HG03354 (cell line): ENCODE results near the gene CARTPT.

Experiments used
- ATAC-seq: cut with Tn5 transposase; IDR thresholded peaks from one replicate; pipeline ENCODE4 v1.9.1; 2021; ENCODE audit warnings: mild to moderate bottlenecking; ENCODE audit not compliant: unreplicated experiment, poor library complexity, severe bottlenecking

The CARTPT gene

DNA sequence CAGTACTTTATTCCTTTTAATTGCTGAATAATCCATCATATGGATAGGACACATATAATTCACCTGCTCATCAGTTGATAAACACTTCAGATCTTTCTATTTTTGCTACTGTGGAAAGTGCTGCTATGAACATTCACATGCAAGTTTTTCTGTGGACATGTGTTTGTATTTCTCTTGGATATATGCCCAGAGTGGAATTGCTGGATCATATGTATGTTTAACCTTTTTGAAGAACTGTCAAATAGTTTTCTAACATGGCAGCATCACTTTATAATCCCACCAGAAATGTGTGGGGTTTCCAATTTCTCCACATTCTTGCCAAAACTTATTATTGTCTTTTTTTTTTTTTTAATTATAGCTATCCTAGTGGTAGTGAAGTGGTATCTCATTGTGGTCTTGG is 15.1 kb downstream of the CARTPT start:
- ATAC-seq: no peak

DNA sequence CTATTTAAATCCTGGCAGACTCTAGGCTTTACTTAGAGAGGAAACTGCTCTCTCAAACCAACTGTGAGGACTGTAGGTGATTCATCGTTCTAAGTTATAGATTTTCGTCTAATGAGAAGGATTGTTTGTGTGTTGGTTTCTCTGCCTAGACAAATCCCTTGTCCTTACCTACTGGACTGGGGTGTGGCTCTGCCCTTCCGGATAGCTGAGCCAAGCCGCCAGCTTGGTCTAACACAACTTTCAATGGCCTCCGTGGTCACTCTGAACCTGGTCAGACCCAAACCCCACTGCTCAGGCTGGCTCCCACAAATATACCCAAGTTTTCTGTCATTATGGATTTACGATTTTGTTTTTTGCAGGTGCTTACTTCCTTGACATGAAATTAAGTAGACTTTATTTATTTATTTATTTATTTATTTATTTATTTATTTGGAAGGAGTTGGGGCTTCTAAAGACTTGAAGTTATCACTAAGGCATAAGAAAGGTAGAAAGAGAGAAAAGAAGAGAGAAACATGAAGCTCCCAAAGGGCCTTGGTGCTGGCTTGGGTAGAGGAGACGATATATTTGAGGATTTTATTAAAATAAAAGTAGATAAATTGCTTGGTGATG is 19.0 kb downstream of the CARTPT start:
- no peak for ATAC-seq

DNA sequence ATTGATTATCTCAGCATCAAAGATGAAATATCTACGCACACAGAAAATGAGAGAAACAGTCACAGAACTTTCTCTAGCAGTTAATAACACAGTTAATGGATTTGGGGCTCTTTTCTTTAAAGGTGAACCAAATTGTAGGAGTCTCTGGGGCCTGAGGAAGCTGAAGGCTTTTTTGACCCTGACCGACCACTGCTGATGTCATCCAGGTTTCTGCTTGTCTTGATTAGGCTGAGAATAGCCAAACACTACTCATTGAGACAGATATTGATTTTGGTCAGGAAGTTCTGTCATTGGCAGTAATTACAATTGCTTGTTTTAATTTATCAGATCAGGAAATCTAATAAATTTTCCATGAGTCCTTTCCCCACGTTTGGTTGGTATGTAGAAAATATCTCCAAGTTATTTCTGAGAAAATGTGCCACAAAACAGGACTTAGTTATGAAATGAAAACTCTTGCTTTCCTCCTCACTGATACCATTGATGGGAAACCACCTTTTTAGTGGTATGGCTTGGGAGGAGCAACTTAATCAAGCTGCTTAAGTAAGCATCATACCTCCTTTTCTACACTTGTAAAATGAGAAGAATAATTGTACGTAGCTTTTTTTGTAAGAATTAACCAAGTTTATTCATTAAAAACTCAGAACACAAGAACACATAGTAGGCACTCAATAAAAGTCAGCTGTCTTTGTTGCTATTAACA is 19.7 kb downstream of the CARTPT start:
- no peak for ATAC-seq

DNA sequence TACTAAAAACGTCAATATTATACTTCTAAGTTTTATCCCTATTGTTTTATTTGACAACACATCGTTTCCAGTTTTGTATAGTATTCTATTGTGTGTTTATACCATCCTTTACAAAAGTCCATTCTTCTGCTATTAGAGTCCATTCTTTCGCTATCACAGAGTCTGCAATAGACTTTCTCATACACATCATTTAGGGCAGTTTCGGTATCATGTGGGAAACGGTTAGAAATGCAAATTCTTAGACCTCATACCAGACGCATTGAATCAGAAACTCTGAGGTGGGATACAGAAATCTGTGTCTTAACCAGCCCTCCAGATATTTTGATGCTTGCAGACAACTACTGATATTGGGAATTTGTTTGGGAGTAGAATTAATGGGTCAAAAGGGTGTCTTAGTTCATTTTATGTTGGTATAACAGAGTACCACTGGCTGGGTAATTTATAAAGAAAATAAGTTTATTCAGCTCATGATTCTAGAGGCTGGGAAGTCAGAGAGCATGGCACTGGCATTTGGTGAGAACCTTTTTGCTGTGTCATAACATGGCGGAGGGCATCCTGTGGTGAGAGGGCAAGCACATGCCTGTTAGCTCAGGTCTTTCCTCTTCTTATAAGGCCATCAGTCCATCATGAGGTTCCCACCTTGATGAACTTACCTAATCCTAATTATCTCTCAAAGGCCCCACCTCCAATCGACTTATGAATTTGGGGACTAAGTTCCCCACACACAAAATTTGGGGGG is 21.1 kb downstream of the CARTPT start:
- ATAC-seq: peak; percentile 86

DNA sequence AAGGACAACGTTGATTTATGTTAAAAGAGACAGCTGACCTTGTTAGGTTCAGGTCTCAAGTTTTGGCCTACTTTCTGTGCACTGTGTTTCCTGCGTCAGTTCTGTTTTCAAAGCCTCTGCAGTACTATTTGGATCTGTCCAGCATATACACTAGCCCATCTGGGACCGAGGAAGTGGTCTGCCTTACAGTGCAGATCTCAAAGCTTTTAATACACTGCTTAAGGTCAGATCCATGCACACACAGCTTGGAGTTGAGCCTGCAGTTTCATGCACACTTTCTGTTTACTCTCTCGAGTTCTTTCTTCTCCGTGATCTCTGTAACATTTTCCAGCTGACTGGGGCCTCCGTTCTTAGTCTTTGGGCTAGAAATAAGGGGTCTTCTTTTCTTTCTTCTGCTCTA is 24.1 kb downstream of the CARTPT start:
- no peak for ATAC-seq

GRCh38 chr5:71744009-71744790 is 25.1 kb downstream of the CARTPT start:
- no peak for ATAC-seq

DNA sequence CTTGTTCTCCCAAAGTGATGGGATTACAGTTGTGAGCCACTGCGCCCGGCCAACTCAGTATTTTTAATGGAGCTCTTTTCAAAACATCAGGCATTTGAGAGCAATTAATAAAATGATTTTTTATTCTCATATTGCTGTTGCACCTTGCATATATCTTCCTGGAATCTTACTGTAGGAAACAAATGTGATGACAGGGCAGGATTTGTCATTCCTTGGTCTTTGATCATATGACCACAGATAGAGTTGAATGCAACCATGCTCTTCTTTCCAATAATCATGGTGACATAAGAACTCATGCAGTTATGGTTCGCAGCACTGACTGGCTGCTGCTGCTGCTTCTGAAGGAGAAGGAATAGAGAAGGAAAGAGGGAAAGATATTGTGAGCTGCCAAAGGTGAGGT is 28.1 kb downstream of the CARTPT start:
- ATAC-seq: no peak

DNA sequence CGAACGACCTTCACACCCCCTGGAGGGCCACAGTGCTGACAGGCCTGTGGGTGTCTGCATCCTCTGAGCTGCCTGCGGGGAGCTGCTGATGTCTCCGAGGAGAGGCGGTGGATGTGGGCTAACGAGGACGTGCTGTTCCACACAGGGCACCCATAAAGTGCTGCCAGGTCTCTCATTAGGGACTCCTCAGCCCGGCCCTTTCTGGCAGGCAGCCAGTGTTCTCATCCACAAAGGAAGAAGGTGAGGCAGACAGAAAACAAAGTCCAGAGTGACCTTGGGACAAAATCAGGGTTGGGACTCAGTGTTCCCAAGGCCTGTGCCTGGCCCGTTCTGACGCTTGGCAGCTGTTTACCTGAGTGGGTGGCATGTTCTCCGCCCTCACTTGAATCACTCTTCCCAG is 29.3 kb downstream of the CARTPT start:
- no peak for ATAC-seq

DNA sequence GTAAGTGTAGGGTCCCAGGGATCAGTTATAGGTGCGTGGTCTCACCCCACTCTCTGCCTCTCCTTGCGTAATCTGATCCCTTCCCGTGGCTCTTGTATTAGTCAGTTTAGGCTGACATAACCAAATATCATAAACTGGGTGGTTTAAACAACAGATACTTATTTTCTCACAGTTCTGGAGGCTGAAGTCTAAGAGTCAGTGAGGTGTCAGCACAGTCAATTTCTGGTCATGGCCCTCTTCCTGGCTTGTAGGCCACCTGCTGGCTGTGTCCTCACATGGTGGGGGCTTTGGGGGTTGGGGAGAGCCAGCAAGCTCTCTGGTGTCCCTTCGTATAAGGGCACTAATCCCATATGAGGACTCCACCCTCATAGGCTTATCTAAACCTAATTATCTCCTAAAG is 32.3 kb downstream of the CARTPT start:
- no peak for ATAC-seq

GRCh38 chr5:71752441-71753190 is 33.5 kb downstream of the CARTPT start:
- ATAC-seq: no peak

- ATAC-seq: peak; percentile 82
Measured at GRCh38 chr5:71757590-71758543, 38.8 kb downstream of the CARTPT start.

GRCh38 chr5:71762826-71763225 is 43.8 kb downstream of the CARTPT start:
- ATAC-seq: no peak

GRCh38 chr5:71767661-71768060 is 48.6 kb downstream of the CARTPT start:
- ATAC-seq: no peak

- ATAC-seq: no peak
Measured at GRCh38 chr5:71769287-71769686, 50.2 kb downstream of the CARTPT start.

GRCh38 chr5:71770381-71770780 is 51.3 kb downstream of the CARTPT start:
- ATAC-seq: no peak
